A673 (cell line): ENCODE measurements around the gene CCDC15. TPM values are rescaled to one million over a fixed set of nuclear protein-coding genes. Genes with fewer than 3 reads are reported as not detected.

ENCODE experiments used
- BruUV-seq: library from RNA; stranded (reverse); fragments of 400-500 nt; replicated peaks from 2 replicates; lab custom pipeline; 2021; lab: Mats Ljungman, UMichigan
- CTCF ChIA-PET: fragments of 300-600 bp; sonication (Branson Sonifier 250); formaldehyde crosslinking; loops from one replicate; lab custom pipeline; 2022; ENCODE audit warnings: antibody characterized with exemption; lab: Charles Lee
- POLR2A ChIA-PET: fragments of 300-600 bp; sonication (Branson Sonifier 250); formaldehyde crosslinking; loops from one replicate; lab custom pipeline; 2022; ENCODE audit warnings: antibody characterized with exemption; ENCODE audit not compliant: low non-redundant PET; lab: Charles Lee
- DNase-seq: peaks from one replicate; pipeline ENCODE4 v3.0.0-alpha.2; 2015; ENCODE audit warnings: low spot score
- H3K27ac ChIP-seq: fragments of 200-600 bp; sonication (generic); 2 replicates; pipeline ENCODE4 v1.5.1; 2016; ENCODE audit warnings: mixed run types, low read depth, mild to moderate bottlenecking, mixed read lengths, antibody characterized with exemption, low read length; ENCODE audit not compliant: poor library complexity, severe bottlenecking
- H3K27me3 ChIP-seq: fragments of 200-600 bp; sonication (generic); replicated peaks from 2 replicates; pipeline ENCODE4 v1.6.1; 2017; ENCODE audit warnings: mixed run types, low read depth, mild to moderate bottlenecking, mixed read lengths, antibody characterized with exemption, low read length; ENCODE audit not compliant: insufficient read depth, poor library complexity
- H3K36me3 ChIP-seq: fragments of 200-600 bp; sonication (generic); 2 replicates; pipeline ENCODE4 v1.6.1; 2016; ENCODE audit warnings: mixed run types, mild to moderate bottlenecking, mixed read lengths, antibody characterized with exemption, low read length; ENCODE audit not compliant: insufficient read depth, poor library complexity, severe bottlenecking
- H3K4me1 ChIP-seq: fragments of 200-600 bp; sonication (generic); 2 replicates; pipeline ENCODE4 v1.6.1; 2017; ENCODE audit warnings: mixed run types, mild to moderate bottlenecking, mixed read lengths, antibody characterized with exemption, low read length; ENCODE audit not compliant: insufficient read depth, poor library complexity, severe bottlenecking
- H3K4me3 ChIP-seq: fragments of 200-600 bp; sonication (generic); 2 replicates; pipeline ENCODE4 v1.5.1; 2016; ENCODE audit warnings: low read depth, mixed run types, mild to moderate bottlenecking, mixed read lengths, low read length; ENCODE audit not compliant: poor library complexity, severe bottlenecking
- H3K9me3 ChIP-seq: fragments of 200-600 bp; sonication (generic); 2 replicates; pipeline ENCODE4 v1.6.1; 2016; ENCODE audit warnings: mixed run types, low read depth, mild to moderate bottlenecking, mixed read lengths, antibody characterized with exemption, low read length; ENCODE audit not compliant: poor library complexity, severe bottlenecking
- CTCF ChIP-seq: fragments of 300-800, 200-600 bp; sonication (generic); conservative IDR thresholded peaks from 2 replicates; pipeline ENCODE4 v1.5.1; 2017; ENCODE audit warnings: low read depth, mild to moderate bottlenecking, antibody characterized with exemption, low read length, moderate library complexity, mixed read lengths
- EZH2 ChIP-seq: fragments of 200-600 bp; sonication (generic); IDR thresholded peaks from 2 replicates; pipeline ENCODE4 v1.6.1; 2017; ENCODE audit warnings: borderline replicate concordance, low read depth, mild to moderate bottlenecking, mixed read lengths, antibody characterized with exemption, low read length; ENCODE audit not compliant: poor library complexity, severe bottlenecking
- intact Hi-C: fragments of 100-400 bp; cut with micrococcal nuclease; formaldehyde crosslinking; loops from one replicate; pipeline ENCODE4 v1.10.0; 2022; ENCODE audit not compliant: unreplicated experiment
- total RNA-seq: library from RNA; stranded (reverse); gene quantifications from 2 replicates; pipeline ENCODE4 v1.2.3, GENCODE V29; 2021

CCDC15 gene
- total RNA-seq, 1 experiment from 2014 or later: 5.4 TPM

GRCh38 chr11:124941703-124942102 lies 12.3 kb upstream of the CCDC15 start:
- no peak for DNase-seq
- POLR2A ChIA-PET: no interaction called here
- no peak overlapping the region for H3K27ac ChIP-seq

GRCh38 chr11:124942466-124943253 lies 11.3 kb upstream of the CCDC15 start:
- no peaks in the 10 kb centered on the region for H3K36me3 ChIP-seq
- intact Hi-C loops: no loop called here
- H3K4me1 ChIP-seq: no peaks in the 10 kb centered on the region
- H3K9me3 ChIP-seq: no peaks in the 10 kb centered on the region
- ChIA-PET POLR2A (no interaction called here), CTCF (no interaction called here)
- no peak for DNase-seq
- TF ChIP-seq CTCF (no peak), EZH2 (no peak)
- H3K27me3 ChIP-seq: peaks cover 1% of the 10 kb centered on the region
- no peak overlapping the region for H3K27ac ChIP-seq
- H3K4me3 ChIP-seq: no peak overlapping the region
- BruUV-seq: no TSS peak

More at GRCh38 chr11:124941703-124942102, 12.3 kb upstream of the CCDC15 start:
- H3K4me3 ChIP-seq: no peak overlapping the region
- H3K9me3 ChIP-seq: no peaks in the 10 kb centered on the region
- no peaks in the 10 kb centered on the region for H3K36me3 ChIP-seq
- BruUV-seq: no TSS peak
- peaks cover 10% of the 10 kb centered on the region for H3K27me3 ChIP-seq
- H3K4me1 ChIP-seq: no peaks in the 10 kb centered on the region
- CTCF ChIA-PET: no interaction called here
- no peak for TF ChIP-seq CTCF
- no peak for TF ChIP-seq EZH2
- intact Hi-C loops: no loop called here

GRCh38 chr11:124943254-124943616 lies 10.8 kb upstream of the CCDC15 start:
- BruUV-seq: no TSS peak
- H3K36me3 ChIP-seq: no peaks in the 10 kb centered on the region
- POLR2A ChIA-PET: no interaction called here
- intact Hi-C loops: no loop called here
- H3K9me3 ChIP-seq: no peaks in the 10 kb centered on the region
- TF ChIP-seq CTCF (no peak), EZH2 (no peak)
- no peak overlapping the region for H3K4me3 ChIP-seq
- CTCF ChIA-PET: no interaction called here
- H3K4me1 ChIP-seq: no peaks in the 10 kb centered on the region
- no peak for DNase-seq
- no peaks in the 10 kb centered on the region for H3K27me3 ChIP-seq
- no peak overlapping the region for H3K27ac ChIP-seq
